Measurements from ENCODE around the gene LGI1. TPM values are rescaled to one million over a fixed set of nuclear protein-coding genes. Genes with fewer than 3 reads are reported as not detected.

LGI1 gene
- total RNA-seq, 1 donor from 2014 or later: 0.13 TPM

DNA sequence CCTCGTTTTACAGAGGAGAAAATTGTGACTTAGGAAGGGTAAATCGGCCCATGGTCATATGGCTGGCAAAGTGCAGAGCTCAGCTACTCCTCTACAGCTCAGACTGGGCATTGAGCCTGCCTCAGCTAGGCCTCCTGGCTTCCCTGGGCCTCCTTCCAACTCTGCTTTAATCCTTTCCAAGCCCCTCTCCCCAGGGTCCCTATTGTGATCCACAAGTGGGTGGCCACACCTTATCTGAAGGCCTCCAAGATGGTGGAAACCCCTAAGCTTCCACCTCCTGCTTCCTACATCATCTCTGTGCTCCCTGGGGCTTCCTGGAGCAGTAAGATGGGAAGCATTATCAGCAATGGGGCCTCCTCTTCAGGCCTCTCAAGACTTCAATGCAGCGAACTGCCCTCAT is 3.0 kb upstream of the LGI1 start:
- H3K27ac Mint-ChIP-seq: no peak overlapping the region
- no peaks in the 10 kb centered on the region for H3K9me3 Mint-ChIP-seq
- H3K4me3 Mint-ChIP-seq: no peak overlapping the region
- H3K4me1 Mint-ChIP-seq: peaks cover 32% of the 10 kb centered on the region
- no peak for DNase-seq (ENCODE audit: low spot score in 2 of 2, unreplicated experiment in 2 of 2)
- TF ChIP-seq, protein P1, sequence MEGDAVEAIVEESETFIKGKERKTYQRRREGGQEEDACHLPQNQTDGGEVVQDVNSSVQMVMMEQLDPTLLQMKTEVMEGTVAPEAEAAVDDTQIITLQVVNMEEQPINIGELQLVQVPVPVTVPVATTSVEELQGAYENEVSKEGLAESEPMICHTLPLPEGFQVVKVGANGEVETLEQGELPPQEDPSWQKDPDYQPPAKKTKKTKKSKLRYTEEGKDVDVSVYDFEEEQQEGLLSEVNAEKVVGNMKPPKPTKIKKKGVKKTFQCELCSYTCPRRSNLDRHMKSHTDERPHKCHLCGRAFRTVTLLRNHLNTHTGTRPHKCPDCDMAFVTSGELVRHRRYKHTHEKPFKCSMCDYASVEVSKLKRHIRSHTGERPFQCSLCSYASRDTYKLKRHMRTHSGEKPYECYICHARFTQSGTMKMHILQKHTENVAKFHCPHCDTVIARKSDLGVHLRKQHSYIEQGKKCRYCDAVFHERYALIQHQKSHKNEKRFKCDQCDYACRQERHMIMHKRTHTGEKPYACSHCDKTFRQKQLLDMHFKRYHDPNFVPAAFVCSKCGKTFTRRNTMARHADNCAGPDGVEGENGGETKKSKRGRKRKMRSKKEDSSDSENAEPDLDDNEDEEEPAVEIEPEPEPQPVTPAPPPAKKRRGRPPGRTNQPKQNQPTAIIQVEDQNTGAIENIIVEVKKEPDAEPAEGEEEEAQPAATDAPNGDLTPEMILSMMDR (IDR thresholded peaks at IDR 0.05; ENCODE audit: unreplicated experiment): no peak
- peaks cover 30% of the 10 kb centered on the region for H3K27me3 Mint-ChIP-seq (ENCODE audit: low read depth)
- H3K36me3 Mint-ChIP-seq: no peaks in the 10 kb centered on the region

DNA sequence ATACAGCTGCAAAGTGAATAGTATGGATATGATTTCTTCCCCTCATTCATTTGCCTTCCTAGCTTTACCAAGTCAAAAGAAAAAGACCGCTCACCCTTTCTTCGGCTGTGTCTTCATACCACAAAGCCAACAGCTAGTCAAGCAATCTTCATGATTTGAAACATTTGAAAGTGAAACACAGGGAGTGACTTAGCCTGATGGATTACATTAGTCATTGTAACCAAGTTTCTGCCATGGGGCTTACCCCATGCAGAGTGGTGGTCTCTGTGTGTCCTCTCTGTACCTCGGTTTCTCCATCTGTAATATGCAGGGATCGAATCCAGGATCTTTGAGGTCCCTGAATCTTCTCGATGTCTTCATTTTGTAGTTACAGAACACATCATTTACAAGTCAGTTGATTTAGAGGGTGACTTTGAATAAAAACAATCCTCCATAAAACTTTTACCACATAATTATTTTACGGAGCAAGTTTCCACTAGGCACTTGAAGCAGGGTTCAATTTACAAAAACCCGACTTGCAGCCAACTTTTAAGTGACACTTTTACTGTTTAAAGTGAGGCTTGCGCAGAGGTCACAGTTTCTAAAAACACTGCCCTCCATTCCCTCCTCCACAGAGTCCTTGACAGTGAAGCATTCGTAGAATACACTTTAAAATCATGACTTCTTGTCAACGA is 2.2 kb upstream of the LGI1 start:
- Mint-ChIP-seq H3K9me3 (no peaks in the 10 kb centered on the region), H3K4me1 (peaks cover 32% of the 10 kb centered on the region), H3K27ac (no peak overlapping the region), H3K36me3 (no peaks in the 10 kb centered on the region), H3K4me3 (no peak overlapping the region), H3K27me3 (ENCODE audit: low read depth) (peaks cover 33% of the 10 kb centered on the region)
- DNase-seq (ENCODE audit: low spot score in 2 of 2, unreplicated experiment in 2 of 2): no peak
- TF ChIP-seq, protein P1 (IDR thresholded peaks at IDR 0.05; ENCODE audit: unreplicated experiment): no peak

GRCh38 chr10:93756118-93756517 is 1.6 kb upstream of the LGI1 start:
- no peaks in the 10 kb centered on the region for H3K9me3 Mint-ChIP-seq
- no peak overlapping the region for H3K27ac Mint-ChIP-seq
- H3K27me3 Mint-ChIP-seq (ENCODE audit: low read depth): peaks cover 33% of the 10 kb centered on the region
- H3K4me1 Mint-ChIP-seq: peaks cover 32% of the 10 kb centered on the region
- TF ChIP-seq, protein P1 (IDR thresholded peaks at IDR 0.05; ENCODE audit: unreplicated experiment): no peak
- no peaks in the 10 kb centered on the region for H3K36me3 Mint-ChIP-seq
- DNase-seq (ENCODE audit: low spot score in 2 of 2, unreplicated experiment in 2 of 2): no peak
- H3K4me3 Mint-ChIP-seq: no peak overlapping the region

GRCh38 chr10:93757136-93757535 is 600 bp upstream of the LGI1 start:
- no peaks in the 10 kb centered on the region for H3K9me3 Mint-ChIP-seq
- H3K36me3 Mint-ChIP-seq: no peaks in the 10 kb centered on the region
- DNase-seq (ENCODE audit: low spot score in 2 of 2, unreplicated experiment in 2 of 2): no peak
- peaks cover 33% of the 10 kb centered on the region for H3K27me3 Mint-ChIP-seq (ENCODE audit: low read depth)
- TF ChIP-seq, protein P1 (IDR thresholded peaks at IDR 0.05; ENCODE audit: unreplicated experiment): no peak
- H3K4me3 Mint-ChIP-seq: no peak overlapping the region
- H3K27ac Mint-ChIP-seq: peak overlapping the region; percentile 71
- H3K4me1 Mint-ChIP-seq: peaks cover 28% of the 10 kb centered on the region

GRCh38 chr10:93758508-93758885 is 761 bp downstream of the LGI1 start:
- Mint-ChIP-seq H3K27me3 (ENCODE audit: low read depth) (peaks cover 33% of the 10 kb centered on the region), H3K36me3 (no peaks in the 10 kb centered on the region), H3K9me3 (no peaks in the 10 kb centered on the region), H3K4me3 (peak overlapping the region; percentile 57), H3K27ac (no peak overlapping the region), H3K4me1 (peaks cover 35% of the 10 kb centered on the region)
- TF ChIP-seq, protein P1 (IDR thresholded peaks at IDR 0.05; ENCODE audit: unreplicated experiment): no peak
- DNase-seq (ENCODE audit: low spot score in 2 of 2, unreplicated experiment in 2 of 2): no peak

Measured in mesothelial cell of epicardium (in vitro differentiated cells).